Right atrium auricular region (tissue), 2 donors: ENCODE results near the gene COG4. TPM values are rescaled to one million over a fixed set of nuclear protein-coding genes. Genes with fewer than 3 reads are reported as not detected.
A peak's percentile ranks its signal among the peaks of the same experiment; 100 is the strongest.

Source experiments
- DNase-seq: peaks from one replicate; pipeline ENCODE4 v3.0.0-alpha.2; 2019; ENCODE audit warnings: low spot score
- H3K27ac ChIP-seq, 2 donors: fragments of 200-600 bp; sonication (generic); 1 replicate in 1 of 2; 2 replicates in 1 of 2; pipeline ENCODE4 v1.5.1; 2016 to 2019
- H3K27me3 ChIP-seq, 2 donors: fragments of 200-600 bp; sonication (generic); one replicate each; pipeline versions ENCODE4 v1.5.1 to v1.6.0; 2017 to 2019
- H3K36me3 ChIP-seq: fragments of 200-600 bp; sonication (generic); one replicate; pipeline ENCODE4 v1.5.1; 2016
- H3K4me1 ChIP-seq, 2 donors: fragments of 200-600 bp; sonication (generic); one replicate each; pipeline versions ENCODE4 v1.5.1 to v1.6.0; 2017 to 2019
- H3K4me3 ChIP-seq, 2 donors: fragments of 200-600 bp; sonication (generic); 1 replicate in 1 of 2; 2 replicates in 1 of 2; pipeline ENCODE4 v1.5.1; 2017 to 2019; ENCODE audit warnings: mild to moderate bottlenecking in 1 of 2, moderate library complexity in 1 of 2
- H3K9me3 ChIP-seq, 2 donors: fragments of 200-600 bp; sonication (generic); one replicate each; pipeline ENCODE4 v1.5.1; 2019
- CTCF ChIP-seq, 2 donors: fragments of 200-600 bp; sonication (generic); IDR thresholded peaks; one replicate each; pipeline ENCODE4 v1.5.1; 2019; ENCODE audit warnings: antibody characterized with exemption in 2 of 2
- total RNA-seq, 2 donors: library from RNA; depleted of rRNA; stranded (reverse); fragments of >200 nt; gene quantifications; one replicate each; pipeline ENCODE4 v1.1.0, GENCODE V29; 2016

Gene COG4
- total RNA-seq, 2 donors from 2014 or later: 29.1 to 41.8 TPM

GRCh38 chr16:70523743-70524398 is 517 bp upstream of the COG4 start, which contains the start of gene SF3B3:
SF3B3 (plus strand) TSS chr16:70523816; CDS start chr16:70526657, 2,841 bp downstream.
- H3K4me1 ChIP-seq: peaks cover 0 to 46% of the 10 kb centered on the region in 2 donors
- peak within 1 kb of the TSS; percentile 70 to 91 for H3K27ac ChIP-seq
- TF ChIP-seq CTCF (IDR thresholded peaks at IDR 0.05): no peak
- H3K36me3 ChIP-seq: peaks cover 15% of the 10 kb centered on the region
- DNase-seq: peak; percentile 77
- H3K27me3 ChIP-seq: no peaks in the 10 kb centered on the region
- H3K9me3 ChIP-seq: no peaks in the 10 kb centered on the region
- H3K4me3 ChIP-seq: peak within 1 kb of the TSS; percentile 63 to 88

- Histone ChIP-seq H3K27me3 (no peaks in the 10 kb centered on the region), H3K4me1 (peaks cover 0 to 37% of the 10 kb centered on the region in 2 donors), H3K36me3 (peaks cover 20% of the 10 kb centered on the region), H3K27ac (peak overlapping the region in 1 of 2 donors; percentile 91), H3K9me3 (no peaks in the 10 kb centered on the region), H3K4me3 (peak overlapping the region; percentile 63 to 88)
- no peak for TF ChIP-seq CTCF (IDR thresholded peaks at IDR 0.05)
- DNase-seq: no peak
Observed at GRCh38 chr16:70522216-70523075, 908 bp downstream of the COG4 start.

- Histone ChIP-seq H3K36me3 (peaks cover 28% of the 10 kb centered on the region), H3K27ac (no peak overlapping the region), H3K4me1 (peaks cover 0 to 23% of the 10 kb centered on the region in 2 donors), H3K27me3 (no peaks in the 10 kb centered on the region), H3K9me3 (no peaks in the 10 kb centered on the region), H3K4me3 (no peak overlapping the region)
- no peak for TF ChIP-seq CTCF (IDR thresholded peaks at IDR 0.05)
- DNase-seq: no peak
Observed at GRCh38 chr16:70520612-70521297, 2.6 kb downstream of the COG4 start.

GRCh38 chr16:70512456-70512855 is 10.9 kb downstream of the COG4 start:
- no peaks in the 10 kb centered on the region for H3K27me3 ChIP-seq
- H3K4me1 ChIP-seq: no peaks in the 10 kb centered on the region
- no peak overlapping the region for H3K27ac ChIP-seq
- no peak overlapping the region for H3K4me3 ChIP-seq
- no peak for TF ChIP-seq CTCF (IDR thresholded peaks at IDR 0.05)
- no peak for DNase-seq
- no peaks in the 10 kb centered on the region for H3K9me3 ChIP-seq
- H3K36me3 ChIP-seq: peaks cover 93% of the 10 kb centered on the region

- H3K4me1 ChIP-seq: no peaks in the 10 kb centered on the region
- no peak overlapping the region for H3K4me3 ChIP-seq
- no peak overlapping the region for H3K27ac ChIP-seq
- no peaks in the 10 kb centered on the region for H3K9me3 ChIP-seq
- no peaks in the 10 kb centered on the region for H3K27me3 ChIP-seq
- H3K36me3 ChIP-seq: peaks cover 89% of the 10 kb centered on the region
- no peak for TF ChIP-seq CTCF (IDR thresholded peaks at IDR 0.05)
- DNase-seq: no peak
Observed at GRCh38 chr16:70511833-70512232, 11.5 kb downstream of the COG4 start.
